HG02642 (cell line): ENCODE measurements around the gene DSCAM.

Experiments
- ATAC-seq: cut with Tn5 transposase; IDR thresholded peaks from one replicate; pipeline ENCODE4 v1.9.1; 2021; ENCODE audit warnings: mild to moderate bottlenecking; ENCODE audit not compliant: unreplicated experiment, poor library complexity

DSCAM gene

DNA sequence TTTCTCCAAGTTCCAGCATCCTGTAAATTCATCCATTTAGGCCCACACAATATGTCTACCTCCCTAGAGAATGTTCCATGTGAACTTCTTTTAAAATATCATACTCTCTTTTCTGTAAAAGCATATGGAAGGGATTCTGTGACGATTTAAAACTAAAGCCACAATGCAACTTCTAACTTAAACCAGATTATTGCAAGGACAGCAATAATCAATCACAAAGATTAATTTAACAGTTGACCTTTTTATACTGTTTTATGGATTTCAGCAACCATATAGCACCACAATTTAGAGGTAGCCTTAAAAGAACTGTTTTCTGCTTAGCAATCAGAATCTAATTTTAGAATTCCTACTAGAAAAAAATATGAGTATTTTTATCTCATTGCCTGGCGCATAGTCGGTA lies 58.3 kb downstream of the DSCAM start:
- no peak for ATAC-seq

DNA sequence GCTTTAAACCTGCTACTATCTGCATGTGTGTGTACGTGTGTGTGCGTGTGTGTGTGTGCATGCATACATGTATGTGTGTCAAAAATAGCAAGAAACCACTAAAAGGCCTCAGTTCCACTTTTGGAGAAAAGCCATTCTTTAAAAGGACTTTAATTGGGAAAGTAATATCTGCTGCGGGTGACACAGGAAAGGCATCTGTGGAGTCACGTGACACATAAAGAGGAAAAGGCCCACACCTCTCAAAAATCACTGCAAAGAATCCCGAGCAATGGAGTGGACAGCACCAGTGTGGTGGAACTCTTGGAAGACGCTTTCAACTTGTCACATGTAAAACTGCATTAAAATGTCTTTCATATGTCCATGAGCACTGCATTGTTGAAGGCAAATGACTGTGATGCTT lies 63.6 kb downstream of the DSCAM start:
- no peak for ATAC-seq

DNA sequence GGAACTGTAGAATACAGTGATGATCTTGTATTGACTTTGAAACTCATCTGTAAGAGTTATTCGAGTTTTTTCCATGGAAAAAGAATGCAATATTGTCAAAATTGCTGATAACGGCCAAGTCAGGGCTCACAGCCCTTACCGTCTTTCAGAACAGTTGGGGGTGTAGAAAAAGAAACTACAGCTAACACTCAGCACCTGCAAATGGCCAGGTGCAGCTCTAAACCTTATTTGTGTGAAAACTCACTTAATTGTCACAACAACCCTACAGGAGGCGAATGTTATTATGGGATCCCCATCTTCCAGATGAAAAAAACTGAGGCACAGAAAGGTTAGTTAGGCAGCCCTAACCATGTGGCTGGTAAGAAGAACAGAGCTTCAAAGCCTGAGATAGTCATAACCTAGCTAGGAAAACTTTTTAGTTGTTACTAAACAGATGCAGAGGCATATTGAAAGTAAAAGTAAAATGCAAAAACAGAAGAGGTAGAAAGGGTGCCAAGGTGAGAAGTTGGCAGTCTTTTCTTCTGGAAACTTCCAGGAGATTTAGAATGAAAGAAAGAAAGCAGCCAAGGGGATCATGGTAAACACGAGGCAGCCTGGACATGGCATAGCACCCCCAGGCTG lies 76.4 kb downstream of the DSCAM start:
- ATAC-seq, result no peak

GRCh38 chr21:40769231-40769630 lies 77.7 kb downstream of the DSCAM start:
- ATAC-seq, result no peak

- ATAC-seq, result no peak
These were observed 78.9 kb downstream of the DSCAM start for GRCh38 chr21:40768056-40768455.

DNA sequence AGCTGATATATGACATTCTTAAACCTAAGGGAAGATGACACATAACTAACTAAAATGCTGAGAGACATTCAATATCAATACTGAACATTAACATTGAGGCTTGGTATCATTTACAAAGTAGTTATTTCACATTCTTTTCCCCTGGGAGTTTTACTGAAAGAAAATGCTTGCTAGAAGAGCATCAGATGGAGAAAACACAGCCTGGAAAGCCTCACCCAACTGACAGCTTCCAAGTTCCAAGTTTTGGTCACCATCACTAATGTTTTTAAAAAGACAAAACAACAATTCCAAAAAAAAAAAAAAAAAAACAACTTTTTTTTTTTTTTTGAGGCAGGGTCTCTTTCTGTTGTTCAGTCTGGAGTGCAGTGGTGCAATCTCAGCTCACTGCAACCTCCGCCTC lies 80.6 kb downstream of the DSCAM start:
- ATAC-seq, result no peak

GRCh38 chr21:40765811-40766210 lies 81.1 kb downstream of the DSCAM start:
- no peak for ATAC-seq

GRCh38 chr21:40760821-40761220 lies 86.1 kb downstream of the DSCAM start:
- no peak for ATAC-seq

- ATAC-seq, result no peak
These were observed 87.9 kb downstream of the DSCAM start for GRCh38 chr21:40759061-40759460.

- no peak for ATAC-seq
These were observed 89.6 kb downstream of the DSCAM start for GRCh38 chr21:40757366-40757765.

DNA sequence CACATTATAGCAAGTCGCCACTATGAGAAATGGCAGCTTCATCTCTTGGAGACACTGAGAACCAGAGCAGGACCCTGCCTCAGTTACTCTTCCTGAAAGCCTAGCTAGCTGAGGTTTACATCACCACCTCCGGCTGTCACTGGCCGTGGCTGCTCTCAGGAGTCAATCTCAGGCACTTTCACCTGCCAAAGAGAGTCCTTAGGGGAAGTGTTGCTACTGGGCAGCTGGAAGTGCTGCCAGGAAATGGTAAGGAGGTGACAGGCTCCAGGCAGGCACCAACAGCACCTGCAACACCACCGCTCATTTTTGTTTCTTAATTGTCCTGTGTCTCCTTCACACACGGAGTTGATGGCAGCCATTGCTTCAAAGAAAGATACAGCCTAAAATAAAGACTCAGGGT lies 92.5 kb downstream of the DSCAM start:
- no peak for ATAC-seq

GRCh38 chr21:40753756-40754155 lies 93.2 kb downstream of the DSCAM start:
- no peak for ATAC-seq

GRCh38 chr21:40752125-40752524 lies 94.8 kb downstream of the DSCAM start:
- ATAC-seq, result no peak

DNA sequence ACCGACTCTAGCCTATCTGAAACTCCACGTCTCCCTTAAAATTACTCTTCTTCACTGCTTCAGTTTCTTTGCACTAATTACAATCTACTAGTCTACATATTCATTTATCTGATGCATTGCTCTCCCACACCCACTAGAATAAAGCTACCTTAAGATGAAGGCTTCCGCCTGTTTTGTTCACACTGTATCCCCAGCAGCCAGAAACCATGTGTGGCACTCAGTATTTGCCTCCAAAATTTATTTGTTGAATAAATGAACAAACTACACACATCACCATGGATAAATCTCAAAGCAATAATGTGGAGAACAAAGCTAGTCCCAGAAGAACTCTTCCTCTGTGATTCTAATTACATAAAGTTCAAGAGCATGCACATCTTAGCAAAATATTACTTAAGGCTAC lies 95.7 kb downstream of the DSCAM start:
- ATAC-seq, result no peak

DNA sequence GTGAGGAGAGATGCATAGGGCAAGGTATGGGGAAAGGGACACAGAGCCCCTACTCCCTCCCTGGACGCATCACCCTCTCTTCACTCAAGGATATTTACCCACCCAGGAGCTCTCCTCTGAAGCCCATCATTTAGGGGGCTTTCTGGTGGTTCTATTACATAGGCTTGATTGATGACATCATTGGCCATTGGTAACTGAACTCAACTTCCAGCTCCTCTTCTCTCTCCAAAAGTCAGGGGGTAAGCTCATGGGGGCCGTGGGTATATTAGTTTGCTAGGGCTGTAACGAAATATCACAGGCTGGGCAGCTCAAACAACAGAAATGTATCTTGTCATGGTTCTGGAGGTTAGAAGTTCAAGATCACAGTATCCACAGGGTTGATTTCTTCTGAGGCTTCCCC lies 110.8 kb downstream of the DSCAM start:
- ATAC-seq, result no peak

DNA sequence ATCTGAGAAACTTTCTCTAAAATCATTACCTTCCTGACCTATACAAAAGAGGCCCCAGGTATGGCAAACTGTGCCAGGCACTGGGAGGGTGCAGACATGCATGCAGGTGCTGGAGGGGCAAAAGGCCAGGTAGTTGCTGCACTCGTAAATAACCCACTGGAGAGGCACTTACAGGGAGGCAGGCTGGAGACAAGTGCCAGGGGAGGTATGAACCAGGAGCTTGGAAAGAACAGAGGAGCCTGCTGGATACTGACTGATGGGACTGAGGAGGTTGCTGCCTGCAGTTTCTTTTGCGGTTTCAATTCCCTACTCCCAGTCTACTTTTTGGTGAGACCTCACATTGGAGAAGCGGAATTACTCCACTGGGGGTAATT lies 113.9 kb downstream of the DSCAM start:
- no peak for ATAC-seq

DNA sequence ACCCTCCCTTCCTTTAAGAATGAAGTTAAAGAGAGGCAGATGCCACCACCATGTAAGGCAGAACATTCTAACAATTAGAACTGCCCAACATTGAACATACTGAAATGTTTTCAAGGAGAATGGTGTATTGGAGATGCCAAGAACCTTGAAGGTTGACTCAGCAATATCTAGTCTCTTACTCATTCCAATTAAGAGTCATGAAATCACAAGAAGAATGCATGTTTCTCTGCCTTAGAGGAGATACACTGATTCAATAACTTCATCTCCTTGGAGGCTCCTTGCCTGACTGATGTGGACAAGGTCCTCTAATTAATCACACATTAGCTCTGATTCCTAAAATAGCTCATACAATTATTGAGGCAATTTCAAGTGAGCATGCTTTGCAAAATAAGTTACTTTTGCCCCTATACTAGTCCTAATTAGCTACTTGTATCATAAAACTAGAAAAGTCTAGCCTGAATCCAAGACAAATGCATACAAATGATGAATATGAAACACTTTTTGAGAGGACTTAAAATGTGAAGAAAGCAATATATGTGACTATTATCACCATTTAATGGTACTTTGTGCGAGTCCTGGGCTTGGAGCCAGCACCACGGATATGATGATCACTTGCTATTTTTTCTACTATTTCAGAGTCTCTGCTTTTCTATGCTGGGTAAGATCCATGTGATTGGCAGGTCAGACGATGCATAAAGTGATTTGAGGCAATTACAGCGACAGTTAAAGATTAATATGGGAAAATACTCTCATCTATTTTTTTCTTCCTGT lies 114.5 kb downstream of the DSCAM start:
- no peak for ATAC-seq

GRCh38 chr21:40731206-40731605 lies 115.8 kb downstream of the DSCAM start:
- ATAC-seq, result no peak

- no peak for ATAC-seq
These were observed 116.5 kb downstream of the DSCAM start for GRCh38 chr21:40730426-40730800.

- no peak for ATAC-seq
These were observed 117.1 kb downstream of the DSCAM start for GRCh38 chr21:40729761-40730425.

DNA sequence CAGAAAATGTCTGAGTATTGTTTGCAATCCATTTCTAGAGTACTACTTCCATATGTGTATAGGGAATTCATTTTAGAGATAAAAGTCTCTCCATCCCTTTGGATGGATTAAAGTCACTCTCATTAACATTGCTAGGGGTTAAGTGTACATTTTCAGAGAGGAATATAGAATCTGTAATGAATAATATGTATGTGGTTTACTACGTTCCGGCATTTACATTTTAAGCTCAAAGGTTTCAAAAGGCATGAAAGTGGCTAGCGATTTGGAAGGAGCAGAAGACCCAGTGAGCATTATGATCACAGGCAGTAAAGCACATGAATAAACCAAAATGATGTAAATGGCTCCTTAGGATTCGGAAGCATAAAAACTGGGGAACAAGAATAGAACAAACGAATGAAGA lies 123.0 kb downstream of the DSCAM start:
- ATAC-seq, result no peak

DNA sequence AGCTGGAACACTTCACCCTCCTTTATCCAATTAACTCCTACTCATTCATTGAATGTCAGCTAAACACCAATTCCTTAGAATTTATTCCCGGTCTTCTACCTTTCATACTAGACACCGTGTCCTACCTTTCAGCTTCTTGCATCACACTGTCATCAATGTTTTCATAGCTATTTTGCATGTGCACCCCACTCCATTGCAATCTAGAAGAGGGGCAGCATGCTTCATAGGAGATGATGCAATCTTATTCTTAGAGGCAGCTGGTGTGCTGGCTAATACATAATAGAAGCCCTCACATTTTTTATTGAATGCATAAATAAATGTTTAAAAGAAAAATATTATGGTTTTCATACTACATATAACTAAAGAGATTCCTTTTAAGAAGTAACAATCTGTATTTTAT lies 123.6 kb downstream of the DSCAM start:
- ATAC-seq, result no peak
